Osteoblast (primary cell): ENCODE measurements around the gene F2R. TPM values are rescaled to one million over a fixed set of nuclear protein-coding genes. Genes with fewer than 3 reads are reported as not detected.
"Not testable (repeated sequence)": the region's sequence is repeated elsewhere in the genome, so short reads cannot be mapped to it uniquely, and the experiment has no call there.

Experiments used
- DNase-seq: peaks from one replicate; pipeline ENCODE4 v3.0.0; 2011; ENCODE audit warnings: low spot score, mixed read lengths; ENCODE audit not compliant: insufficient read length; ENCODE audit errors: missing footprints
- H2AFZ ChIP-seq: 2 replicates; pipeline ENCODE4 v1.6.0; 2011; ENCODE audit warnings: mild to moderate bottlenecking, low read length
- H3K27ac ChIP-seq: 2 replicates; pipeline ENCODE4 v1.5.1; 2011; ENCODE audit warnings: mild to moderate bottlenecking, low read depth, low read length, moderate library complexity
- H3K27me3 ChIP-seq: 2 replicates; pipeline ENCODE4 v1.6.0; 2012; ENCODE audit warnings: mild to moderate bottlenecking, control low read depth, inconsistent platforms, low read length, moderate library complexity; ENCODE audit not compliant: insufficient read depth
- H3K36me3 ChIP-seq: 2 replicates; pipeline ENCODE4 v1.5.1; 2011; ENCODE audit warnings: mild to moderate bottlenecking, low read length, control low read depth, moderate library complexity; ENCODE audit not compliant: insufficient read depth
- H3K4me1 ChIP-seq: 2 replicates; pipeline ENCODE4 v1.5.1; 2011; ENCODE audit warnings: mild to moderate bottlenecking, low read length, control low read depth, moderate library complexity; ENCODE audit not compliant: insufficient read depth
- H3K4me2 ChIP-seq: 2 replicates; pipeline ENCODE4 v1.6.0; 2011; ENCODE audit warnings: mild to moderate bottlenecking, low read length; ENCODE audit not compliant: insufficient read depth
- H3K4me3 ChIP-seq: fragments of 200-600 bp; sonication (generic); 3 replicates; pipeline ENCODE4 v1.5.1; 2012; ENCODE audit warnings: mild to moderate bottlenecking, low read length, inconsistent platforms; ENCODE audit not compliant: insufficient read depth
- H3K79me2 ChIP-seq: 2 replicates; pipeline ENCODE4 v1.6.0; 2012; ENCODE audit warnings: mild to moderate bottlenecking, low read length, control low read depth, inconsistent platforms; ENCODE audit not compliant: insufficient read depth
- H3K9me3 ChIP-seq: 2 replicates; pipeline ENCODE4 v1.5.1; 2011; ENCODE audit warnings: low read depth, low read length, control low read depth
- H4K20me1 ChIP-seq: 2 replicates; pipeline ENCODE4 v1.6.0; 2012; ENCODE audit warnings: mild to moderate bottlenecking, low read length, control low read depth; ENCODE audit not compliant: insufficient read depth
- CTCF ChIP-seq: IDR thresholded peaks from 2 replicates; pipeline ENCODE4 v1.5.1; 2011; ENCODE audit warnings: mild to moderate bottlenecking, low read depth, low read length, moderate library complexity; ENCODE audit errors: extremely low read depth
- total RNA-seq: library from RNA; depleted of rRNA; stranded (reverse); fragments of >200 nt; gene quantifications from 2 replicates; pipeline ENCODE4 v1.2.3, GENCODE V29; 2012

The F2R gene
- total RNA-seq, 1 donor = 38.7 TPM

GRCh38 chr5:76764374-76764773, 48.4 kb downstream of the F2R start:
- Histone ChIP-seq H4K20me1 (no peaks in the 10 kb centered on the region), H2AFZ (no peak overlapping the region), H3K9me3 (no peaks in the 10 kb centered on the region), H3K27me3 (no peaks in the 10 kb centered on the region), H3K4me3 (no peak overlapping the region), H3K36me3 (no peaks in the 10 kb centered on the region), H3K4me1 (peaks cover 13% of the 10 kb centered on the region), H3K79me2 (no peaks in the 10 kb centered on the region), H3K27ac (peak overlapping the region; percentile 69), H3K4me2 (no peak overlapping the region)
- no peak for DNase-seq
- TF ChIP-seq CTCF = no peak

GRCh38 chr5:76765249-76765648, 49.3 kb downstream of the F2R start:
- H3K27me3 ChIP-seq = no peaks in the 10 kb centered on the region
- peak overlapping the region; percentile 10 for H3K4me2 ChIP-seq
- H3K9me3 ChIP-seq = no peaks in the 10 kb centered on the region
- H3K79me2 ChIP-seq = no peaks in the 10 kb centered on the region
- H4K20me1 ChIP-seq = no peaks in the 10 kb centered on the region
- no peaks in the 10 kb centered on the region for H3K36me3 ChIP-seq
- H3K4me1 ChIP-seq = peaks cover 13% of the 10 kb centered on the region
- no peak overlapping the region for H2AFZ ChIP-seq
- TF ChIP-seq CTCF = no peak
- H3K4me3 ChIP-seq = no peak overlapping the region
- H3K27ac ChIP-seq = peak overlapping the region; percentile 69
- peak; percentile 86 for DNase-seq

GRCh38 chr5:76766746-76767145, 50.8 kb downstream of the F2R start:
- H3K79me2 ChIP-seq = no peaks in the 10 kb centered on the region
- no peak for DNase-seq
- no peak overlapping the region for H2AFZ ChIP-seq
- no peaks in the 10 kb centered on the region for H3K27me3 ChIP-seq
- H3K4me3 ChIP-seq = no peak overlapping the region
- H3K27ac ChIP-seq = no peak overlapping the region
- H3K4me2 ChIP-seq = no peak overlapping the region
- TF ChIP-seq CTCF = no peak
- no peaks in the 10 kb centered on the region for H4K20me1 ChIP-seq
- H3K9me3 ChIP-seq = no peaks in the 10 kb centered on the region
- H3K4me1 ChIP-seq = peaks cover 14% of the 10 kb centered on the region
- H3K36me3 ChIP-seq = no peaks in the 10 kb centered on the region

GRCh38 chr5:76771041-76771440, 55.1 kb downstream of the F2R start:
- not testable (repeated sequence) for H3K9me3 ChIP-seq, H3K27me3 ChIP-seq, H3K79me2 ChIP-seq, H4K20me1 ChIP-seq, DNase-seq, H3K27ac ChIP-seq, H3K4me2 ChIP-seq, H3K36me3 ChIP-seq, H2AFZ ChIP-seq, H3K4me3 ChIP-seq
- H3K4me1 ChIP-seq = peaks cover 13% of the 10 kb centered on the region
